ENCODE results near the gene SLC2A8. TPM values are rescaled to one million over a fixed set of nuclear protein-coding genes. Genes with fewer than 3 reads are reported as not detected.

SLC2A8 gene
- total RNA-seq, 4 donors from 2014 or later: 23.7 to 40.2 (median 29.8) TPM

GRCh38 chr9:127451858-127452656, 55.1 kb downstream of the SLC2A8 start:
- peaks cover 0 to 66% of the 10 kb centered on the region in 2 donors for H3K36me3 ChIP-seq
- H3K27me3 ChIP-seq: no peaks in the 10 kb centered on the region
- TF ChIP-seq EP300 (IDR thresholded peaks at IDR 0.05) (no peak), POLR2A (IDR thresholded peaks at IDR 0.05) (no peak), CTCF (IDR thresholded peaks at IDR 0.05) (no peak), POLR2AphosphoS5 (IDR thresholded peaks at IDR 0.05) (no peak)
- H3K9me3 ChIP-seq: no peaks in the 10 kb centered on the region
- WGBS, 2 donors (ENCODE audit: low coverage in 1 of 2): 0 to 13% methylated on average over 3 to 4 of the region's 29 CpGs
- peak overlapping the region; percentile 61 to 87 for H3K4me3 ChIP-seq
- peak overlapping the region; percentile 77 to 98 (median 92) for H3K27ac ChIP-seq
- peak; percentile 32 for ATAC-seq
- H3K4me1 ChIP-seq: peaks cover 3 to 44% (median 20%) of the 10 kb centered on the region in 3 donors

- peaks cover 3 to 44% (median 20%) of the 10 kb centered on the region in 3 donors for H3K4me1 ChIP-seq
- H3K36me3 ChIP-seq: peaks cover 0 to 66% of the 10 kb centered on the region in 2 donors
- no peak for ATAC-seq
- peak overlapping the region in 3 of 4 donors; percentile 90 to 98 (median 93) for H3K27ac ChIP-seq
- H3K27me3 ChIP-seq: no peaks in the 10 kb centered on the region
- H3K4me3 ChIP-seq: peak overlapping the region in 1 of 2 donors; percentile 87
- peak; percentile 71 for TF ChIP-seq POLR2AphosphoS5 (IDR thresholded peaks at IDR 0.05)
- TF ChIP-seq CTCF (IDR thresholded peaks at IDR 0.05): no peak
- no peaks in the 10 kb centered on the region for H3K9me3 ChIP-seq
- WGBS, 2 donors (ENCODE audit: low coverage in 1 of 2): 33 to 50% methylated on average over 2 of the region's 4 CpGs
Measured at GRCh38 chr9:127452691-127453090, 55.7 kb downstream of the SLC2A8 start.

- TF ChIP-seq POLR2AphosphoS5 (IDR thresholded peaks at IDR 0.05): no peak
- TF ChIP-seq CTCF (IDR thresholded peaks at IDR 0.05): peak in 1 of 4 experiments; percentile 29
- no peak for TF ChIP-seq POLR2A (IDR thresholded peaks at IDR 0.05)
- TF ChIP-seq EP300 (IDR thresholded peaks at IDR 0.05): no peak
- WGBS, 2 donors (ENCODE audit: low coverage in 1 of 2): 63 to 80% methylated on average over 3 to 4 of the region's 6 CpGs
- ATAC-seq: no peak
- Histone ChIP-seq H3K4me1 (peaks cover 0 to 25% (median 5%) of the 10 kb centered on the region in 3 donors), H3K27me3 (no peaks in the 10 kb centered on the region), H3K36me3 (peaks cover 0 to 71% of the 10 kb centered on the region in 2 donors), H3K4me3 (no peak overlapping the region), H3K9me3 (no peaks in the 10 kb centered on the region), H3K27ac (no peak overlapping the region)
Measured at GRCh38 chr9:127455324-127455992, 58.5 kb downstream of the SLC2A8 start.

- TF ChIP-seq POLR2A (IDR thresholded peaks at IDR 0.05) (no peak), EP300 (IDR thresholded peaks at IDR 0.05) (no peak), CTCF (IDR thresholded peaks at IDR 0.05) (no peak), POLR2AphosphoS5 (IDR thresholded peaks at IDR 0.05) (no peak)
- no peak overlapping the region for H3K27ac ChIP-seq
- H3K36me3 ChIP-seq: peaks cover 0 to 90% of the 10 kb centered on the region in 2 donors
- H3K4me1 ChIP-seq: peaks cover 0 to 15% (median 3%) of the 10 kb centered on the region in 3 donors
- H3K4me3 ChIP-seq: no peak overlapping the region
- H3K9me3 ChIP-seq: no peaks in the 10 kb centered on the region
- ATAC-seq: no peak
- H3K27me3 ChIP-seq: no peaks in the 10 kb centered on the region
- 70 to 86% methylated on average over 1 to 5 of the region's 17 CpGs for WGBS, 2 donors (ENCODE audit: low coverage in 1 of 2)
Measured at GRCh38 chr9:127457191-127457878, 60.4 kb downstream of the SLC2A8 start.

Small RNA genes within 50 kb of the gene (small RNA-seq; reads per million reads assigned to genes)
- 103 to 187 (median 121) reads per million in 4 donors for gene SNORA65

Other genes starting within 250 kb of the SLC2A8 start
- 10 to 100 TPM in 2 of 4 donors, 1 to 10 TPM in 2; 4.7 to 29.3 (median 11.3) TPM for gene GARNL3, start 132.4 kb upstream of the SLC2A8 start, total RNA-seq
- 10 to 100 TPM in 3 of 4 donors, 1 to 10 TPM in 1; 5.3 to 16.3 (median 12.7) TPM for gene ZNF79, start 27.2 kb downstream of the SLC2A8 start, total RNA-seq
- gene RPL12, start 54.2 kb downstream of the SLC2A8 start, total RNA-seq: 1,000 to 10,000 TPM in 3 of 4 donors, 100 to 1,000 TPM in 1; 879 to 2,906 (median 1,722) TPM
- 10 to 100 TPM; 15.5 to 26.5 (median 20.2) TPM for gene LRSAM1, start 54.3 kb downstream of the SLC2A8 start, total RNA-seq
- 10 to 100 TPM; 25.7 to 47.0 (median 33.1) TPM for gene STXBP1, start 215.1 kb downstream of the SLC2A8 start, total RNA-seq

Measured in gastroesophageal sphincter (tissue), 4 donors.